PC-3 (cell line): ENCODE results near the gene SPIRE1. TPM values are rescaled to one million over a fixed set of nuclear protein-coding genes. Genes with fewer than 3 reads are reported as not detected.

ENCODE experiments used
- ATAC-seq: fragments of 200-7000 bp; cut with Tn5 transposase; 2 replicates; pipeline ENCODE4 v1.9.1; 2020; ENCODE audit warnings: mild to moderate bottlenecking, moderate library complexity
- BruUV-seq: library from RNA; stranded (reverse); fragments of 400-500 nt; replicated peaks from 2 replicates; lab custom pipeline; 2021; lab: Mats Ljungman, UMichigan
- CTCF ChIA-PET: fragments of 300-600 bp; sonication (Branson Sonifier 250); formaldehyde crosslinking; loops from one replicate; lab custom pipeline; 2022; ENCODE audit warnings: antibody characterized with exemption; lab: Charles Lee
- POLR2A ChIA-PET: fragments of 300-600 bp; sonication (Branson Sonifier 250); formaldehyde crosslinking; loops from one replicate; lab custom pipeline; 2022; ENCODE audit warnings: antibody characterized with exemption; ENCODE audit not compliant: unreplicated experiment; lab: Charles Lee
- DNase-seq: peaks from one replicate; pipeline ENCODE4 v3.0.0-alpha.2; 2015
- H2AFZ ChIP-seq: fragments of 300-600 bp; sonication (generic); 2 replicates; pipeline ENCODE4 v1.6.0; 2016; ENCODE audit warnings: antibody characterized with exemption, low read length
- H3F3A ChIP-seq: fragments of 300-600 bp; sonication (generic); one replicate; pipeline ENCODE4 v1.6.0; 2017; ENCODE audit warnings: antibody characterized with exemption, low read length, control low read depth, mild to moderate bottlenecking; ENCODE audit not compliant: unreplicated experiment
- H3K27ac ChIP-seq: fragments of 300-600 bp; sonication (generic); 2 replicates; pipeline ENCODE4 v1.5.1; 2016; ENCODE audit warnings: mild to moderate bottlenecking, low read length
- H3K27me3 ChIP-seq: fragments of 300-600 bp; sonication (generic); 2 replicates; pipeline ENCODE4 v1.6.1; 2016; ENCODE audit warnings: low read length, mixed read lengths
- H3K36me3 ChIP-seq: fragments of 300-600 bp; sonication (generic); 2 replicates; pipeline ENCODE4 v1.6.1; 2016; ENCODE audit warnings: low read depth, mixed run types, low read length, mixed read lengths
- H3K4me1 ChIP-seq: fragments of 300-600 bp; sonication (generic); 2 replicates; pipeline ENCODE4 v1.5.1; 2016; ENCODE audit warnings: low read length; ENCODE audit not compliant: insufficient read depth
- H3K4me2 ChIP-seq: fragments of 300-600 bp; sonication (generic); 2 replicates; pipeline ENCODE4 v1.6.0; 2016; ENCODE audit warnings: low read length
- H3K4me3 ChIP-seq: fragments of 300-600 bp; sonication (generic); 2 replicates; pipeline ENCODE4 v1.5.1; 2016; ENCODE audit warnings: mild to moderate bottlenecking, low read length, mixed read lengths
- H3K79me2 ChIP-seq: fragments of 300-600 bp; sonication (generic); 2 replicates; pipeline ENCODE4 v1.6.1; 2017; ENCODE audit warnings: low read length, mixed read lengths
- H3K9ac ChIP-seq: fragments of 300-600 bp; sonication (generic); 2 replicates; pipeline ENCODE4 v1.6.0; 2016; ENCODE audit warnings: mild to moderate bottlenecking, low read length
- H3K9me2 ChIP-seq: fragments of 300-600 bp; sonication (generic); replicated peaks from 2 replicates; pipeline ENCODE4 v1.6.1; 2016; ENCODE audit warnings: mixed run types, low read length, mixed read lengths
- H3K9me3 ChIP-seq: fragments of 300-600 bp; sonication (generic); 2 replicates; pipeline ENCODE4 v1.6.1; 2016; ENCODE audit warnings: low read length, mixed read lengths
- H4K20me1 ChIP-seq: fragments of 300-600 bp; sonication (generic); 2 replicates; pipeline ENCODE4 v1.6.1; 2016; ENCODE audit warnings: low read length, mixed read lengths
- EZH2 ChIP-seq: fragments of 300-600 bp; sonication (generic); IDR thresholded peaks from one replicate; pipeline ENCODE4 v1.6.1; 2017; ENCODE audit warnings: antibody characterized with exemption, mild to moderate bottlenecking, low read length; ENCODE audit not compliant: unreplicated experiment
- EZH2phosphoT487 ChIP-seq: fragments of 300-600 bp; sonication (generic); IDR thresholded peaks from 2 replicates; pipeline ENCODE4 v1.6.1; 2018; ENCODE audit warnings: mild to moderate bottlenecking, antibody characterized with exemption, low read length, borderline replicate concordance
- intact Hi-C: fragments of 100-400 bp; cut with micrococcal nuclease; formaldehyde crosslinking; loops from 2 replicates; pipeline ENCODE4 v1.9.0; 2023
- total RNA-seq: library from RNA; depleted of rRNA; stranded (reverse); fragments of >200 nt; gene quantifications from 2 replicates; pipeline ENCODE4 v1.2.3, GENCODE V29; 2014
- TF ChIP-seq, protein P1 (sequence below): fragments of 300-600 bp; sonication (generic); conservative IDR thresholded peaks from 2 replicates; pipeline ENCODE4 v1.5.1; 2017; ENCODE audit warnings: antibody characterized with exemption, low read depth, mild to moderate bottlenecking, low read length

The SPIRE1 gene
- total RNA-seq, 1 experiment from 2014 or later, result 32.4 TPM

DNA sequence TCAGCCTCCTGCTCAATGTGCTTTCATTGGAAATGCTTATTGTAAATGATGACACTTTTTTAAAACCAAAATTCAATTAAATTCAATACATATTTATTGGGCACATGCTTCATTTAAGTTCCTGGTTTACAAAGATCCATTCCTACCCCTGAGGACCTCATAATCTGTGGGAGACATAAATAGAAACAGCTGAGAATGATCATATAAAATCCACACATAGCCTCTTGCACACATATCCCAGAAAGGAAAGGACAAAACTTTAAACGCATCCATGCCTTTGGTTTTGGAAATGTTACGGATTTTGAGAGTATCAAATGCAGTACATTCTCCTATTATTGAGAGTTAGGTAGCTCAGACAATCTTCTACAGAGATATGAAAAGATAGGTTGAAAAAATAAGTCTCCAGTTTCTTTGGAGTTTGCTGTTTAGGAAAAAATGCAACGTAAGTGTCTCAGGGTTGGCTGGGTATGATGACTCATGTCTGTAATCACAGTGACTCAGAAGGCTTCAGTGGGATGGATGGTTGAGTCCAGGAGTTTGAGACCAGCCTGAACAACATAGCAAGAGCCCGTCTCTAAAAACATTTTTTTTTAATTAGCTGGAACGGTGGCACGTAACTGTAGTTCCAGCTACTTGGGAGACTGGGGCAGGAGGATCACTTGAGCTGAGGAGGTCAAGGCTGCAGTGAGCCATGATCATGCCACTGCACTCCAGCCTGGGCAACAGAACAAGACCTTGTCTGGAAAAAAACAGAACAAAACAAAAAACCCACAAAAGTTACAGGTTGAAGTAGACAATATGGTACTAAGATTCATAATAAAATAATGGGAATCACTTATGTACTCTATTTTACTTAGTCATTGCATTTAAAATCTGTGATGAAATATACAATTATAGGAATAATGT lies 254.1 kb downstream of the SPIRE1 start:
- no peak overlapping the region for H3K9ac ChIP-seq
- H3K27me3 ChIP-seq, result 0 out of 2 replicates have a peak, but pooled peaks cover 4% of the 10 kb centered on the region
- peak overlapping the region; percentile 59 for H3K4me2 ChIP-seq
- no peak for TF ChIP-seq EZH2
- TF ChIP-seq EZH2phosphoT487, result no peak
- TF ChIP-seq, protein P1, sequence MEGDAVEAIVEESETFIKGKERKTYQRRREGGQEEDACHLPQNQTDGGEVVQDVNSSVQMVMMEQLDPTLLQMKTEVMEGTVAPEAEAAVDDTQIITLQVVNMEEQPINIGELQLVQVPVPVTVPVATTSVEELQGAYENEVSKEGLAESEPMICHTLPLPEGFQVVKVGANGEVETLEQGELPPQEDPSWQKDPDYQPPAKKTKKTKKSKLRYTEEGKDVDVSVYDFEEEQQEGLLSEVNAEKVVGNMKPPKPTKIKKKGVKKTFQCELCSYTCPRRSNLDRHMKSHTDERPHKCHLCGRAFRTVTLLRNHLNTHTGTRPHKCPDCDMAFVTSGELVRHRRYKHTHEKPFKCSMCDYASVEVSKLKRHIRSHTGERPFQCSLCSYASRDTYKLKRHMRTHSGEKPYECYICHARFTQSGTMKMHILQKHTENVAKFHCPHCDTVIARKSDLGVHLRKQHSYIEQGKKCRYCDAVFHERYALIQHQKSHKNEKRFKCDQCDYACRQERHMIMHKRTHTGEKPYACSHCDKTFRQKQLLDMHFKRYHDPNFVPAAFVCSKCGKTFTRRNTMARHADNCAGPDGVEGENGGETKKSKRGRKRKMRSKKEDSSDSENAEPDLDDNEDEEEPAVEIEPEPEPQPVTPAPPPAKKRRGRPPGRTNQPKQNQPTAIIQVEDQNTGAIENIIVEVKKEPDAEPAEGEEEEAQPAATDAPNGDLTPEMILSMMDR, result no peak
- peak overlapping the region; percentile 38 for H3K27ac ChIP-seq
- no peak overlapping the region for H3K4me3 ChIP-seq
- peaks cover 7% of the 10 kb centered on the region for H3K79me2 ChIP-seq
- H3K4me1 ChIP-seq, result peaks cover 27% of the 10 kb centered on the region
- H3K36me3 ChIP-seq, result no peaks in the 10 kb centered on the region
- CTCF ChIA-PET, result no interaction called here
- no peaks in the 10 kb centered on the region for H3K9me3 ChIP-seq
- H3K9me2 ChIP-seq, result no peaks in the 10 kb centered on the region
- ATAC-seq, result peak; percentile 28
- intact Hi-C loops, result no loop called here
- BruUV-seq, result no TSS peak
- POLR2A ChIA-PET, result interaction anchor here (0.5 to 0.7 kb wide), 2 partner anchors 9 to 480 kb away, joined by 3 to 18 read pairs; partner anchors contain the start of gene PTPN2
- no peaks in the 10 kb centered on the region for H3F3A ChIP-seq
- DNase-seq, result peak; percentile 88
- no peaks in the 10 kb centered on the region for H4K20me1 ChIP-seq
- H2AFZ ChIP-seq, result no peak overlapping the region

DNA sequence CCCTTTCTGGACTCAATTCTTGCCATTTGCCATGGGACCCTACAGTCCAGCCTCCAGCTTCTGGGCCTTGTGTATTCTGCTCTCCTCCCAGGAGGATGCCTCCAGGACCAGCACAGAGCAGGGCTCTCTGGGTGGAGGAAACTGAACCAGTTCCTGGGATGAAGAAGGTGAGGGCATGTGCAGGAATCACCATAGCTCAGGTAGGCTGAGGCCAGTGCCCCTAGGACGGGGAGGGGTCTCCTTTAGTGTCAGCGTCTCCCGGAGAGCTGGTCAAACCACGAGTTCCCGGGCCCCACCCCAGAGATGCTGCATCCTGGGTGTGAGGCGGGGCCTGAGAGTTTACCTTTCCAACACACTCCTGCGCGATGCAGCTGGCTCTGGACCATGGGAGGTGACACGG lies 256.0 kb downstream of the SPIRE1 start:
- TF ChIP-seq, protein P1, result no peak
- TF ChIP-seq EZH2phosphoT487, result no peak
- no peak for TF ChIP-seq EZH2
- POLR2A ChIA-PET, result no interaction called here
- no TSS peak for BruUV-seq

More for the DNA sequence above, 256.0 kb downstream of the SPIRE1 start:
- H3K79me2 ChIP-seq, result no peaks in the 10 kb centered on the region
- no peak overlapping the region for H2AFZ ChIP-seq
- no peak overlapping the region for H3K4me3 ChIP-seq
- intact Hi-C loops, result no loop called here
- no peak overlapping the region for H3K27ac ChIP-seq
- H3K9ac ChIP-seq, result no peak overlapping the region
- no peak overlapping the region for H3K4me2 ChIP-seq
- H3K9me2 ChIP-seq, result no peaks in the 10 kb centered on the region
- CTCF ChIA-PET, result no interaction called here
- DNase-seq (no peak), ATAC-seq (peak; percentile 23; the same call in 1 of the 2 replicates)
- peaks cover 27% of the 10 kb centered on the region for H3K4me1 ChIP-seq
- H3K9me3 ChIP-seq, result no peaks in the 10 kb centered on the region
- H3F3A ChIP-seq, result no peaks in the 10 kb centered on the region
- 0 out of 2 replicates have a peak, but pooled peaks cover 4% of the 10 kb centered on the region for H3K27me3 ChIP-seq
- no peaks in the 10 kb centered on the region for H3K36me3 ChIP-seq
- no peaks in the 10 kb centered on the region for H4K20me1 ChIP-seq
